PC-9 (cell line): ENCODE data around the gene MSI2.

Experiments used
- EZH2 ChIP-seq: fragments of 200-600 bp; sonication (generic); IDR thresholded peaks from 2 replicates; pipeline ENCODE4 v1.8.0; 2017; ENCODE audit warnings: antibody characterized with exemption, low read depth
- TF ChIP-seq, protein P1 (sequence below): fragments of 200-600 bp; sonication (generic); conservative IDR thresholded peaks from 2 replicates; pipeline ENCODE4 v1.6.1; 2017; ENCODE audit warnings: mixed run types, antibody characterized with exemption, mild to moderate bottlenecking, moderate library complexity

DNA sequence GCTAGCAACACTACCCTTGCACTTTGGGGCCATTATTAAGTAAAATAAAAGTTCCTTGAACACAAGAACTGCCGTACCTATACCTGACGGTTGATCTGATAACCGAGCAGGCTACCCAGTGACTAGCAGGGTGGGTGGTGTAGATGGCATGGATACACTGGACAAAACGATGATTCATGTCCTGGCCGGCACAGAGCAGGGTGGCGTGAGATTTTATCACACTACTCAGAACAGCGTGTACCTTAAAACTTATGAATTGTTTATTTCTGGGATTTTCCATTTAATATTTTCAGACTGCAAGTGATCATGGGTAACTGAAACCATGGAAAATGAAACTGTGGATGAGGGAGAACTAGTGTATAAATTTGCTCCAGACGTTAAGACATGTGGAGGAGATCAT is 41.0 kb upstream of the MSI2 start:
- TF ChIP-seq, protein P1, sequence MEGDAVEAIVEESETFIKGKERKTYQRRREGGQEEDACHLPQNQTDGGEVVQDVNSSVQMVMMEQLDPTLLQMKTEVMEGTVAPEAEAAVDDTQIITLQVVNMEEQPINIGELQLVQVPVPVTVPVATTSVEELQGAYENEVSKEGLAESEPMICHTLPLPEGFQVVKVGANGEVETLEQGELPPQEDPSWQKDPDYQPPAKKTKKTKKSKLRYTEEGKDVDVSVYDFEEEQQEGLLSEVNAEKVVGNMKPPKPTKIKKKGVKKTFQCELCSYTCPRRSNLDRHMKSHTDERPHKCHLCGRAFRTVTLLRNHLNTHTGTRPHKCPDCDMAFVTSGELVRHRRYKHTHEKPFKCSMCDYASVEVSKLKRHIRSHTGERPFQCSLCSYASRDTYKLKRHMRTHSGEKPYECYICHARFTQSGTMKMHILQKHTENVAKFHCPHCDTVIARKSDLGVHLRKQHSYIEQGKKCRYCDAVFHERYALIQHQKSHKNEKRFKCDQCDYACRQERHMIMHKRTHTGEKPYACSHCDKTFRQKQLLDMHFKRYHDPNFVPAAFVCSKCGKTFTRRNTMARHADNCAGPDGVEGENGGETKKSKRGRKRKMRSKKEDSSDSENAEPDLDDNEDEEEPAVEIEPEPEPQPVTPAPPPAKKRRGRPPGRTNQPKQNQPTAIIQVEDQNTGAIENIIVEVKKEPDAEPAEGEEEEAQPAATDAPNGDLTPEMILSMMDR, result no peak
- TF ChIP-seq EZH2, result no peak
